ENCODE results near the gene RBL2.
"Not testable (repeated sequence)": the region's sequence is repeated elsewhere in the genome, so short reads cannot be mapped to it uniquely, and the experiment has no call there.

RBL2 gene

DNA sequence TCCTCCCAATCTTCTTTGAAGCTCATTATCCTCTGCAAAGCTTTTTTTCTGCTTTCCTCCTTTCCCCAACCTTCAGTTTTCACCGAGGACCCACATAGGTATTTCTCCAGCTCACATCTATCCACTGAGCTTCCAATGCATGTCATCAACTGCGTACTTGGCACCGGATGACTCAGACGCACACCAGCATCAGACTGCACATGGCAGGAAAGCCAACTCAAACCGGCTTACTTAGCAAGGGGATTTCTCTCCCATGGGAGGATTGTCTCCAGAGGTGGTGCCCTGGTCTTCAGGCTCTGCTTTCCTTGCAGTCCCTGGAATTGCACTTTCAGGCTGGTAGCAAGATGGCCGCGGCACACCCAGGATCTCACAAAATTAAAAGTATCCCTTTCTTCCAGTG lies 70.4 kb downstream of the RBL2 start:
- no peak for DNase-seq (ENCODE audit: low spot score)

DNA sequence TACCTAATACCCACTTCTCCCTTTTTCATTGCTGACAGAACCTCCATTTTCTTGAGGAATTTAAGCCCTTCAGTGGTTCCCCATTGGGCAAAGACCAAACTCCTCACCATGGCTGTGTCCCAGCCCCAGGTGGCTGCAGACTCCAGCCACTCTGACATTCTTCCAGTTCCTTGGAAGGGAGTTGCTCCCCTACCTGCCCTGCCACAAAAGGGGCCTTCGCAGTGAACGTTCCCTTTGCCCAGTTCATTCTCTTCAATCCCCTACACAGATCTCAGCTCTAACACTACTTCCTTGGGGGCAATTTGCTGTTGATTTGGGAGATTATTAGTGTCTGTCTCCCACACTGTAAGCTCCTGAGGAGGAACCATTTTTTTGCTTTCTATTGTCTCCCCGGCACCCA lies 72.0 kb downstream of the RBL2 start:
- DNase-seq (ENCODE audit: low spot score), result no peak

- DNase-seq (ENCODE audit: low spot score), result no peak
These were observed 73.4 kb downstream of the RBL2 start for GRCh38 chr16:53507464-53508179.

DNA sequence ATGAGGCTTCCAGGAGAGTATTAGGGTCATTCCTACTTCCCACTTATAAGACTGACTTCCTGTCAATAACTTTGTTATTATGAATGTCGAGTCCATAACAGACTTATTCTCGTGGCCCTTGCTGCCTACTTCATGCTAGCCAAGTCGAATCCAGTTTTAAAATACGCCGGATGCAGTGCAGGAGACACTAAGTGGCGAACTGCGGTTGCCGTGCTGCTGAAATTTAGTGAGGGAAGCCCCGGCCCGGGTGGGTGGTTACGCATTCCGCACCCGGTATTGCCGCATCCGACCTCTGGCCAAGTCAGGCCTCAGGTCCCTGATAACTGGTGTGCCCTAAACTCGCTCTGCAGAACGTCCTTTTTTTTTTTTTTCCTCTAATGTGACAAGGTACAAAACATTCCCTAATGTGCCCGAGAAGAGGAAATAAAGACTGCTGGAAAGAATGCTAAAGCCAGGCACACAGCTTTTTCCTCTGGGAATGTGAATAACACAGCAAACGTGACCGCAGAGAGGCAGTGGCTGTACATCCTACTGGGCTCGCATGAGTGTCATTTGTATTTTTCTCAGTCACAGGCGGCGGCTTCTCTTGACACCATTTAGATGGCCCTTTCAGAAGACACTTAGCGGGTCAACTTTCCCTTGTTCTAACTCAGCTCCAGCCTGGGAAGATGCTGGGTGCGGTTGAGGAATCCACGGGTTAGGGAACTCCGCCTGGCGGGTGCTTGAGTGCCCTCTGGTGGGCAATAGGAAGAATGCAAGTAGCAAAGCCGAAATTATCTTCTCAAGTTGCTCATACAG lies 75.8 kb downstream of the RBL2 start:
- peak; percentile 87 for DNase-seq (ENCODE audit: low spot score)

GRCh38 chr16:53510704-53511070 lies 76.4 kb downstream of the RBL2 start:
- DNase-seq (ENCODE audit: low spot score), result no peak

DNA sequence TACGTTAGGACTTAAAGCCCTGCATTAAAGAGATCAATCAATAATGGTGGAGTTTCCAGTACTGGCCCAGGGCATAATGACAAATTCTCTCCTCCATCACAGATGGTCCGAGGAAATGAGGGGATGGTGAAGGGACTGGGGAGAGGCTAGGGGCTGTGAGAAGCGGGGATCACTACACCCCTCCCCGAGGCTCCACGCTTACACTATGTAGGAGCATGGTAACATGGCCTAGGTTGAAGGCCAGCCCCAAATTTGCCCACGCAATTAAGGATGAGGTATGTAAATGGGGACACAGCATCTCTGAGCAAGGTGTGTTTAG lies 76.8 kb downstream of the RBL2 start:
- DNase-seq (ENCODE audit: low spot score), result no peak

GRCh38 chr16:53511403-53512280 lies 77.4 kb downstream of the RBL2 start:
- no peak for DNase-seq (ENCODE audit: low spot score)

DNA sequence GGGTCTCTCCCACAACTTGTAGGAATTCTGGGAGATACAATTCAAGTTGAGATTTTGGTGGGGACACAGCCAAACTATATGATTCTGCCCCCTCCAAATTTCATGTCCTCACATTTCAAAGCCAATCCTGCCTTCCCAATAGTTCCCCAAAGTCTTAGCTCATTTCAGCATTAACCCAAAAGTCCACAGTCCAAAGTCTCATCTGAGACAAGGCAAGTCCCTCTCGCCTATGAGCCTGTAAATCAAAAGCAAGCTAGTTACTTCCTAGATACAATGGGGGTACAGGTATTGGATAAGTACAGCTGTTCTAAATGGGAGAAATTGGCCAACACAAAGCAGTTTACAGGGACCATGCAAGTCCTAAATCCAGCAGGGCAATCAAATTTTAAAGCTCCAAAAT lies 78.5 kb downstream of the RBL2 start:
- DNase-seq (ENCODE audit: low spot score), result not testable (repeated sequence)

- no peak for DNase-seq (ENCODE audit: low spot score)
These were observed 81.0 kb downstream of the RBL2 start for GRCh38 chr16:53515259-53515658.

- no peak for DNase-seq (ENCODE audit: low spot score)
These were observed 81.5 kb downstream of the RBL2 start for GRCh38 chr16:53515811-53516210.

GRCh38 chr16:53517851-53518250 lies 83.6 kb downstream of the RBL2 start:
- no peak for DNase-seq (ENCODE audit: low spot score)

- DNase-seq (ENCODE audit: low spot score), result no peak
These were observed 84.5 kb downstream of the RBL2 start for GRCh38 chr16:53518550-53519416.

- DNase-seq (ENCODE audit: low spot score), result no peak
These were observed 85.3 kb downstream of the RBL2 start for GRCh38 chr16:53519417-53520091.

- DNase-seq (ENCODE audit: low spot score), result no peak
These were observed 89.0 kb downstream of the RBL2 start for GRCh38 chr16:53523126-53523804.

DNA sequence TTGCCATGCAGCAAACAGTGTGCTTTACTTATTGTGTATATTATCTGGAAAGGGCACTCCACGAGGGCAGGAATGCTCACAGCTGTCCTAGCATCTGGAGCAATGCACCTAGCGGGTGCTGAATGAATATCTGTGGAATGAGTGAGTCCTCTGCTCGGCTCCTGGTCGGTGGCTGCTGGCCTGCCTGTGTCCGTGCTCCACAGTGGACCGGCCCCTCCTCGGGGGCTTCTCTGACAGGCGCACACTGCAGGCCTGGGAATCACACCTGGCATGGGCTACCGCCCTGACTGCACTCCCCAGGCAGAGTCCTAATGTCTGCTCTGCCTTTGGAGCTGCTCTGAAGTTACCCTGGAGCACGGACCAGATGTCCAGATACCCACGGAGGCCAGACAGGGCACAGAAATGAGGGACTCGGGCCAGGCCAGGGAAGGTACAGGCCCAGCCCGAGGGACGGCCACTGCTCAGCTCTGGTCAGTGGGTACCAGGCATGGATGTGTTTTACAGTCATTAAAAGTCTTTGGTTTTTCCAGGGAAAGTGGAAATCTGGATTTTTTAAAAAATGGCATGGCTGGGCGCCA lies 89.8 kb downstream of the RBL2 start:
- DNase-seq (ENCODE audit: low spot score), result no peak

- no peak for DNase-seq (ENCODE audit: low spot score)
These were observed 94.5 kb downstream of the RBL2 start for GRCh38 chr16:53528797-53529196.

- DNase-seq (ENCODE audit: low spot score), result no peak
These were observed 95.2 kb downstream of the RBL2 start for GRCh38 chr16:53529513-53529912.

DNA sequence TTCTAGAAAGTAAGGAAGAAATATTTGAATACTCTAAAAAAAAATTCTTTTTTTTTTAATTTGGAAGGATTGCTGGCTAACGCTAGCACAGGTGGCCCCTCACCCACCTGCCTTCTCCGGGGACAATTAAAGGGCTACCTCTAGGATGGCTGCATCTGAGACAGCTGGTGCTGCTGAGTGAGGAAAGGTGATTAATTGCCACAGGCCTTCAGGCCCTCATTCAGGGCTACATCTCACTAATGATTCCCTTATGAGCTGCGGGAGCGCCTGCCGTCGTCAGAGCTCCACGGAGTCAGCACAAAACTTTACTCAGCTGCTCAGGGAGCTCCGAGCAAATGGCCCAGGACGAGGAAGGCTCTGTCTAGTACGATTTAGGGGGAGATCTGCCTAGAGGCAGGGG lies 95.8 kb downstream of the RBL2 start:
- no peak for DNase-seq (ENCODE audit: low spot score)

DNA sequence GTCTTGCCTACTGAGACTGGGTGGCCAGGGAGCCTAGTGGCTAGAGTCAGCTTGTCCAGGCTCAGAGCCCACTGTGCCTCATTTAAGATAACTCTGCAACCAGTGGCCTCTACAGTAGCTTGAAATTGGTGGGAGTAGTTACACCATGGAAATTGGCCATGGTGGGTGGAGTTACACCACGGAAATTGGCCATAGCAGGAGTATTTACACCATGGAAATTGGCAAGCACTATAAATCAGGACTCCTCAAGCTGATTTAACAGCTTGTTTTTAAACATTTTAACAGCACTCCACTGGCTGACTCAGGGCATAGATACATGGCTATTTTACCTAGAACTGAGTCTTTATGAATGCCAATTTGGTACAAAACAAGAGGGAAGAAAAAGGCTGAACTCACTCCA lies 96.5 kb downstream of the RBL2 start:
- DNase-seq (ENCODE audit: low spot score), result no peak

GRCh38 chr16:53534206-53534605 lies 99.9 kb downstream of the RBL2 start:
- no peak for DNase-seq (ENCODE audit: low spot score)
